NCI-H146 treated with DMSO at 0.1 percent for 48 hours (cell line): Measurements from ENCODE around the gene PIEZO2.
"Not testable (repeated sequence)": the region's sequence is repeated elsewhere in the genome, so short reads cannot be mapped to it uniquely, and the experiment has no call there.

Experiments used
- DNase-seq: peaks from one replicate; lab custom pipeline; 2025; ENCODE audit not compliant: unreplicated experiment; lab: John Stamatoyannopoulos, UW

PIEZO2 gene

GRCh38 chr18:10930076-10930475, 219.3 kb downstream of the PIEZO2 start:
- DNase-seq, result no peak

- no peak for DNase-seq
Measured at GRCh38 chr18:10928772-10929373, 220.5 kb downstream of the PIEZO2 start.

GRCh38 chr18:10928011-10928771, 221.2 kb downstream of the PIEZO2 start:
- DNase-seq, result no peak

GRCh38 chr18:10927286-10927992, 221.9 kb downstream of the PIEZO2 start:
- DNase-seq, result no peak

GRCh38 chr18:10926621-10927161, 222.7 kb downstream of the PIEZO2 start:
- no peak for DNase-seq

- no peak for DNase-seq
Measured at GRCh38 chr18:10924290-10924689, 225.1 kb downstream of the PIEZO2 start.

GRCh38 chr18:10923551-10924070, 225.8 kb downstream of the PIEZO2 start:
- no peak for DNase-seq

GRCh38 chr18:10923141-10923540, 226.2 kb downstream of the PIEZO2 start:
- DNase-seq, result no peak

GRCh38 chr18:10922712-10923111, 226.7 kb downstream of the PIEZO2 start:
- not testable (repeated sequence) for DNase-seq

- DNase-seq, result not testable (repeated sequence)
Measured at GRCh38 chr18:10920309-10920708, 229.1 kb downstream of the PIEZO2 start.

- no peak for DNase-seq
Measured at GRCh38 chr18:10919851-10920250, 229.5 kb downstream of the PIEZO2 start.

- no peak for DNase-seq
Measured at GRCh38 chr18:10916865-10917264, 232.5 kb downstream of the PIEZO2 start.

GRCh38 chr18:10916387-10916786, 233.0 kb downstream of the PIEZO2 start:
- DNase-seq, result no peak

GRCh38 chr18:10915748-10916147, 233.6 kb downstream of the PIEZO2 start:
- not testable (repeated sequence) for DNase-seq

- DNase-seq, result not testable (repeated sequence)
Measured at GRCh38 chr18:10914610-10915009, 234.8 kb downstream of the PIEZO2 start.

- DNase-seq, result no peak
Measured at GRCh38 chr18:10913919-10914318, 235.4 kb downstream of the PIEZO2 start.

- DNase-seq, result no peak
Measured at GRCh38 chr18:10912790-10913545, 236.4 kb downstream of the PIEZO2 start.

- no peak for DNase-seq
Measured at GRCh38 chr18:10909724-10910123, 239.6 kb downstream of the PIEZO2 start.

- DNase-seq, result no peak
Measured at GRCh38 chr18:10908760-10909159, 240.6 kb downstream of the PIEZO2 start.

GRCh38 chr18:10907749-10908148, 241.6 kb downstream of the PIEZO2 start:
- DNase-seq, result no peak

- no peak for DNase-seq
Measured at GRCh38 chr18:10901329-10901728, 248.0 kb downstream of the PIEZO2 start.
